ENCODE results near the gene FLT1. TPM values are rescaled to one million over a fixed set of nuclear protein-coding genes. Genes with fewer than 3 reads are reported as not detected.

FLT1 gene
- total and polyA plus RNA-seq, 11 donors: 13.1 to 73.2 (median 41.1) TPM

GRCh38 chr13:28463481-28463880 is 31.4 kb downstream of the FLT1 start:
- intact Hi-C loops (cut with DNase I): no loop called here

GRCh38 chr13:28459911-28460310 is 35.0 kb downstream of the FLT1 start:
- TF ChIP-seq POLR2A (IDR thresholded peaks at IDR 0.05) (no peak), CTCF (IDR thresholded peaks at IDR 0.05) (no peak)
- no peaks in the 10 kb centered on the region for H3K27me3 ChIP-seq
- H3K9me3 ChIP-seq: no peaks in the 10 kb centered on the region
- peaks cover 0 to 22% (median 4%) of the 10 kb centered on the region in 12 donors for H3K4me1 ChIP-seq
- WGBS, 4 donors: 90 to 100% (median 93%) methylated on average over 4 of the region's 4 CpGs
- peaks cover 0 to 76% (median 10%) of the 10 kb centered on the region in 9 donors for H3K36me3 ChIP-seq
- no peak for DNase-seq
- no peak for ATAC-seq
- intact Hi-C loops (cut with DNase I): no loop called here
- H3K27ac ChIP-seq: no peak overlapping the region
- H3K4me3 ChIP-seq: no peak overlapping the region

More at GRCh38 chr13:28463481-28463880, 31.4 kb downstream of the FLT1 start:
- H3K27ac ChIP-seq: no peak overlapping the region
- peaks cover 0 to 85% (median 19%) of the 10 kb centered on the region in 9 donors for H3K36me3 ChIP-seq
- H3K4me1 ChIP-seq: peaks cover 0 to 31% (median 7%) of the 10 kb centered on the region in 12 donors
- WGBS, 4 donors: 48 to 71% (median 50%) methylated on average over 3 of the region's 3 CpGs
- H3K4me3 ChIP-seq: no peak overlapping the region
- H3K27me3 ChIP-seq: no peaks in the 10 kb centered on the region
- H3K9me3 ChIP-seq: no peaks in the 10 kb centered on the region
- DNase-seq: no peak
- no peak for TF ChIP-seq CTCF (IDR thresholded peaks at IDR 0.05)
- no peak for TF ChIP-seq POLR2A (IDR thresholded peaks at IDR 0.05)
- ATAC-seq: no peak

GRCh38 chr13:28458608-28459007 is 36.3 kb downstream of the FLT1 start:
- ATAC-seq: no peak
- peaks cover 0 to 24% (median 2%) of the 10 kb centered on the region in 12 donors for H3K4me1 ChIP-seq
- H3K27me3 ChIP-seq: no peaks in the 10 kb centered on the region
- no peak overlapping the region for H3K4me3 ChIP-seq
- WGBS, 4 donors: 56 to 73% (median 70%) methylated on average over 2 of the region's 2 CpGs
- H3K36me3 ChIP-seq: peaks cover 0 to 77% (median 8%) of the 10 kb centered on the region in 9 donors
- no peak for DNase-seq
- TF ChIP-seq CTCF (IDR thresholded peaks at IDR 0.05): no peak
- no peak for TF ChIP-seq POLR2A (IDR thresholded peaks at IDR 0.05)
- H3K9me3 ChIP-seq: no peaks in the 10 kb centered on the region
- no peak overlapping the region for H3K27ac ChIP-seq
- intact Hi-C loops (cut with DNase I): no loop called here

GRCh38 chr13:28458051-28458450 is 36.9 kb downstream of the FLT1 start:
- intact Hi-C loops (cut with DNase I): no loop called here
- H3K27me3 ChIP-seq: no peaks in the 10 kb centered on the region
- peaks cover 0 to 77% (median 8%) of the 10 kb centered on the region in 9 donors for H3K36me3 ChIP-seq
- peaks cover 0 to 25% (median 2%) of the 10 kb centered on the region in 12 donors for H3K4me1 ChIP-seq
- DNase-seq (no peak), ATAC-seq (no peak)
- H3K27ac ChIP-seq: no peak overlapping the region
- WGBS, 4 donors: 92 to 95% (median 94%) methylated on average over 7 of the region's 7 CpGs
- H3K4me3 ChIP-seq: no peak overlapping the region
- H3K9me3 ChIP-seq: no peaks in the 10 kb centered on the region
- TF ChIP-seq CTCF (IDR thresholded peaks at IDR 0.05) (no peak), POLR2A (IDR thresholded peaks at IDR 0.05) (no peak)

Data from heart left ventricle (tissue), 16 donors.